K562 (cell line): ENCODE measurements around the gene RNF115. TPM values are rescaled to one million over a fixed set of nuclear protein-coding genes. Genes with fewer than 3 reads are reported as not detected.

Source experiments
- ATAC-seq: fragments of 200-7000 bp; cut with Tn5 transposase; 3 replicates; pipeline ENCODE4 v1.9.1; 2020; ENCODE audit warnings: moderate library complexity
- BruUV-seq: library from RNA; stranded (reverse); fragments of 400-500 nt; replicated peaks from 2 replicates; lab custom pipeline; 2021; lab: Mats Ljungman, UMichigan
- CTCF ChIA-PET: fragments of 300-600 bp; formaldehyde crosslinking; extraction: SDS; loops from one replicate; lab custom pipeline; 2021; ENCODE audit warnings: low intra/inter-chr PET ratio; lab: Yijun Ruan, JAX
- POLR2A ChIA-PET: fragments of 300-600, 350-650 bp; sonication (Branson Sonifier 250); formaldehyde crosslinking; extraction: SDS; loops from one replicate; lab custom pipeline; 2021; ENCODE audit warnings: antibody characterized with exemption, inconsistent platforms; lab: Yijun Ruan, JAX
- DNase-seq, 4 experiments: peaks; one replicate each; pipeline versions ENCODE4 v3.0.0 to v3.0.0-alpha.2; 2011 to 2018; ENCODE audit warnings: low spot score in 3 of 4, mixed read lengths in 3 of 4; ENCODE audit errors: extremely low read depth in 1 of 4
- FAIRE-seq: peaks from 2 replicates; lab custom pipeline; 2011; peaks lifted over from hg19 to GRCh38; lab: Jason Lieb, UNC
- H2AFZ ChIP-seq: 2 replicates; pipeline ENCODE4 v1.6.0; 2011; ENCODE audit warnings: low read depth, low read length, control low read depth, inconsistent platforms
- H3K27ac ChIP-seq: fragments of 200-600 bp; 3 replicates; pipeline ENCODE4 v1.8.0; 2011; ENCODE audit warnings: low read depth, mild to moderate bottlenecking, control low read depth, inconsistent platforms, low read length, moderate library complexity, mixed read lengths; ENCODE audit errors: extremely low read depth
- H3K27me3 ChIP-seq, 2 experiments: fragments of 300-600 bp in 1 of 2; 2 replicates in 1 of 2; 3 replicates in 1 of 2; pipeline versions ENCODE4 v1.6.0 to v1.8.0; 2011; ENCODE audit warnings: inconsistent platforms in 2 of 2, low read length in 2 of 2, mild to moderate bottlenecking in 1 of 2, mixed read lengths in 1 of 2, moderate library complexity in 1 of 2; ENCODE audit not compliant: control insufficient read depth in 2 of 2, insufficient read depth in 2 of 2
- H3K36me3 ChIP-seq: fragments of 300-600 bp; 3 replicates; pipeline ENCODE4 v1.8.0; 2011; ENCODE audit warnings: mild to moderate bottlenecking, low read length, inconsistent platforms; ENCODE audit not compliant: control insufficient read depth, insufficient read depth
- H3K4me1 ChIP-seq, 2 experiments: fragments of 200-600 bp in 1 of 2; replicated peaks in 1 of 2; 2 replicates in 1 of 2; 3 replicates in 1 of 2; pipeline versions ENCODE4 v1.5.1 to v1.8.0; 2011; ENCODE audit warnings: inconsistent platforms in 2 of 2, low read length in 2 of 2, mild to moderate bottlenecking in 1 of 2, mixed read lengths in 1 of 2, moderate library complexity in 1 of 2; ENCODE audit not compliant: control insufficient read depth in 2 of 2, insufficient read depth in 2 of 2
- H3K4me2 ChIP-seq: 2 replicates; pipeline ENCODE4 v1.6.1; 2011; ENCODE audit warnings: low read length, control low read depth, inconsistent platforms, mixed read lengths; ENCODE audit not compliant: insufficient read depth
- H3K4me3 ChIP-seq: fragments of 200-600 bp; sonication (generic), shearing (Covaris generic); 2 replicates; pipeline ENCODE4 v1.5.1; 2016; ENCODE audit warnings: control low read depth, inconsistent platforms
- H3K79me2 ChIP-seq: fragments of 200-600 bp; 3 replicates; pipeline ENCODE4 v1.8.0; 2011; ENCODE audit warnings: low read length, inconsistent platforms; ENCODE audit not compliant: control insufficient read depth, insufficient read depth
- H3K9ac ChIP-seq, 2 experiments: 2 replicates each; pipeline versions ENCODE4 v1.6.0 to v1.6.1; 2011; ENCODE audit warnings: low read depth in 2 of 2, low read length in 2 of 2, control low read depth in 1 of 2, inconsistent platforms in 1 of 2, mild to moderate bottlenecking in 1 of 2, mixed read lengths in 1 of 2; ENCODE audit not compliant: insufficient read depth in 1 of 2
- H3K9me1 ChIP-seq: one replicate; pipeline ENCODE4 v1.6.0; 2011; ENCODE audit warnings: inconsistent platforms, mild to moderate bottlenecking, low read length, moderate library complexity; ENCODE audit not compliant: control insufficient read depth, insufficient read depth
- H3K9me3 ChIP-seq: replicated peaks from 2 replicates; pipeline ENCODE4 v1.5.1; 2011; ENCODE audit warnings: low read depth, low read length, inconsistent platforms; ENCODE audit not compliant: control insufficient read depth, insufficient read depth
- H4K20me1 ChIP-seq: replicated peaks from 2 replicates; pipeline ENCODE4 v1.6.1; 2011; ENCODE audit warnings: low read length, inconsistent platforms, mixed read lengths; ENCODE audit not compliant: control insufficient read depth, insufficient read depth
- CEBPB ChIP-seq: fragments of 450-650 bp; IDR thresholded peaks from 2 replicates; pipeline ENCODE4 v1.6.1; 2016; ENCODE audit warnings: missing genetic modification characterization, missing compliant biosample characterization
- L3MBTL2 ChIP-seq: fragments of 450-650 bp; IDR thresholded peaks from 2 replicates; pipeline ENCODE4 v1.6.1; 2016; ENCODE audit warnings: mild to moderate bottlenecking, moderate library complexity
- SPI1 ChIP-seq: IDR thresholded peaks from 2 replicates; pipeline ENCODE4 v1.6.1; 2011; ENCODE audit warnings: low read depth, low read length, control low read depth, borderline replicate concordance
- THRB ChIP-seq: fragments of 450-650 bp; formaldehyde crosslinking; conservative IDR thresholded peaks from 2 replicates; pipeline ENCODE4 v1.4.0; 2022; ENCODE audit warnings: mild to moderate bottlenecking, missing genetic modification characterization
- WGBS: fragments of 100-300 bp; shearing (Covaris generic); methylation state at CpG from one replicate; pipeline ENCODE4 v1.1.6; 2016; ENCODE audit warnings: low coverage, mixed read lengths; ENCODE audit not compliant: insufficient coverage; ENCODE audit errors: missing lambda C conversion rate; 5-methylcytosine and 5-hydroxymethylcytosine counted together
- in situ Hi-C: fragments of 300-500 bp; cut with MboI; formaldehyde crosslinking; loops from 4 replicates; pipeline ENCODE4 v1.15.0; 2018; ENCODE audit warnings: inconsistent platforms, mixed read lengths
- intact Hi-C: fragments of 100-400 bp; cut with micrococcal nuclease; formaldehyde crosslinking; loops from 2 replicates; pipeline ENCODE4 v1.14.2; 2022
- polyA plus RNA-seq, 8 experiments: library from polyadenylated mRNA; depleted of rRNA in 4 of 8; stranded (reverse) in 5 of 8; unstranded in 3 of 8; fragments of >200 nt; fragmentation: Nextera tagmentation in 2 of 8; fragmentation: Illumina TruSeq in 1 of 8; extraction: Ambion mirVana in 2 of 8; extraction: Trizol in 1 of 8; gene quantifications; 2 replicates each; pipeline versions ENCODE4 v1.2.1 to v1.2.3, GENCODE V29; 2011 to 2014; ENCODE audit warnings: inconsistent platforms in 1 of 8, missing spikeins in 1 of 8
- total RNA-seq, 7 experiments: library from RNA; depleted of rRNA in 6 of 7; stranded (reverse); fragments of >200 nt in 6 of 7; fragmentation: Illumina TruSeq in 2 of 7; extraction: Trizol in 2 of 7; gene quantifications; 2 replicates each; pipeline versions ENCODE4 v1.2.1 to v1.2.3, GENCODE V29; 2011 to 2021; ENCODE audit warnings: low replicate concordance in 1 of 7

Gene RNF115
- total and polyA plus RNA-seq, 9 of the 15 experiments (the other 6 are each of a cell fraction or from before 2014, with no cell fraction given): 1.9 to 14.3 (median 9.5) TPM

- ATAC-seq: no peak
- no TSS peak for BruUV-seq
Observed at GRCh38 chr1:145730467-145730866, 93.4 kb downstream of the RNF115 start.

More at GRCh38 chr1:145730467-145730866, 93.4 kb downstream of the RNF115 start:
- H3K4me2 ChIP-seq: no peak overlapping the region
- no peaks in the 10 kb centered on the region for H4K20me1 ChIP-seq
- H3K27me3 ChIP-seq: no peaks in the 10 kb centered on the region
- no peak overlapping the region for H3K4me3 ChIP-seq
- no peak overlapping the region for H3K27ac ChIP-seq
- no peaks in the 10 kb centered on the region for H3K36me3 ChIP-seq
- no peak overlapping the region for H3K9ac ChIP-seq
- H3K9me3 ChIP-seq: no peaks in the 10 kb centered on the region
- TF ChIP-seq L3MBTL2 (no peak), SPI1 (no peak), CEBPB (tag) (no peak), THRB (CRISPR knock-in tag) (no peak)
- TF ChIP-seq, all 486 proteins: peak for 0
- Histone ChIP-seq H3K4me1 (peaks cover 0 to 5% of the 10 kb centered on the region in 2 experiments; a peak in 1 of 5 replicates), H3K9me1 (no peaks in the 10 kb centered on the region), H2AFZ (no peak overlapping the region), H3K79me2 (no peaks in the 10 kb centered on the region)
- intact Hi-C loops (no loop called here), in situ Hi-C loops (no loop called here)
- ChIA-PET CTCF (no interaction called here), POLR2A (no interaction called here)
- DNase-seq (no peak), FAIRE-seq (no peak)
- 36% methylated on average over 2 of the region's 4 CpGs for WGBS
